Fibroblast of the aortic adventitia (primary cell): ENCODE measurements around the gene NDRG4. TPM values are rescaled to one million over a fixed set of nuclear protein-coding genes. Genes with fewer than 3 reads are reported as not detected.

Experiments used
- DNase-seq: peaks from one replicate; pipeline ENCODE4 v3.0.0-alpha.2; 2010; ENCODE audit warnings: low read depth
- H3K4me3 ChIP-seq: 2 replicates; pipeline ENCODE4 v1.5.1; 2011; ENCODE audit warnings: low read depth, mild to moderate bottlenecking, control low read depth, low read length, moderate library complexity
- total RNA-seq: library from RNA; depleted of rRNA; stranded (reverse); fragments of >200 nt; gene quantifications from 2 replicates; pipeline ENCODE4 v1.2.3, GENCODE V29; 2012; ENCODE audit warnings: low replicate concordance
- TF ChIP-seq, protein P1 (sequence below): IDR thresholded peaks from 2 replicates; pipeline ENCODE4 v1.5.1; 2011; ENCODE audit warnings: mild to moderate bottlenecking, low read length, control low read depth, inconsistent platforms; ENCODE audit not compliant: insufficient read depth

NDRG4 gene
- total RNA-seq, 1 donor = 5.2 TPM

DNA sequence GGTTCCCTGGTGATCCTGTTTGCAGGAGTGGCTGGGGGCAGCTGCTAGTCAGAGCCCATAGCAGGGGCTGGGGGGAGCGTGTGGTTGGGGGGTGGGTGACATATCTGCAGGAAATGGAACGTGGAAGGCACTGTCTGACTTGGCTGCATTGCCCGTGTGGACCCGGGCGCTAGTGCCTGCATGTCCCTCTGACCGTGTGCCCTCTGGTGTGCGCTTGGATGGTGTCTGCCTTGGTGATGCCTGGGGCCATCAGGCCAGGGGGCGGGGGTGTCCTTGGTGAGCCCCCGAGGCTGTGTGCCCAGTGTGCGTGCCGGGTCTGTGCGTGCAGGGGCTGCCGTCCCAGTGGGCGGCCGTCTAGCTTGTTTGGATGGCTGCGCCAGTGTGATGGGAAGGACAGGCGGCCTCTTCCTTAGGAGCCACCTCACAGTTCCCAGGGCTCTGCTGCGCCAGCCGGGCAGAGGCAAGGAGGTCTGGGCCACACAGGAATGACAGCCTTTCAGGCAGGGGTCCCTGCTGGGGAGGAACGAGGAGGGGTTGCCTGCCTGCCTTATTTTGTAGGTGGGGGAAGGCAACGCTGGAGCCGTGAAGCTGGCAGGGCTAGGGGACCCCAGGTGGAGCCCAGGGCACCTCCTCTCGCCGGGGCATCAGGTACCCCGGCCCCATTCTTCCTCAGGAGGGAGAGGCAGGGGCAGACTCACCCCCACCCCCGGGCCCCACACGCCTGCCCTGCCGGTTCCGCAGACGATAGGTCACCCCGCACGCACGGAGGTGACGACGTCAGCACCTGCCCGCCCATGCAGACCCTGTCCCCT is 693 bp downstream of the NDRG4 start:
- DNase-seq = no peak
- peak overlapping the region; percentile 58 for H3K4me3 ChIP-seq
- TF ChIP-seq, protein P1, sequence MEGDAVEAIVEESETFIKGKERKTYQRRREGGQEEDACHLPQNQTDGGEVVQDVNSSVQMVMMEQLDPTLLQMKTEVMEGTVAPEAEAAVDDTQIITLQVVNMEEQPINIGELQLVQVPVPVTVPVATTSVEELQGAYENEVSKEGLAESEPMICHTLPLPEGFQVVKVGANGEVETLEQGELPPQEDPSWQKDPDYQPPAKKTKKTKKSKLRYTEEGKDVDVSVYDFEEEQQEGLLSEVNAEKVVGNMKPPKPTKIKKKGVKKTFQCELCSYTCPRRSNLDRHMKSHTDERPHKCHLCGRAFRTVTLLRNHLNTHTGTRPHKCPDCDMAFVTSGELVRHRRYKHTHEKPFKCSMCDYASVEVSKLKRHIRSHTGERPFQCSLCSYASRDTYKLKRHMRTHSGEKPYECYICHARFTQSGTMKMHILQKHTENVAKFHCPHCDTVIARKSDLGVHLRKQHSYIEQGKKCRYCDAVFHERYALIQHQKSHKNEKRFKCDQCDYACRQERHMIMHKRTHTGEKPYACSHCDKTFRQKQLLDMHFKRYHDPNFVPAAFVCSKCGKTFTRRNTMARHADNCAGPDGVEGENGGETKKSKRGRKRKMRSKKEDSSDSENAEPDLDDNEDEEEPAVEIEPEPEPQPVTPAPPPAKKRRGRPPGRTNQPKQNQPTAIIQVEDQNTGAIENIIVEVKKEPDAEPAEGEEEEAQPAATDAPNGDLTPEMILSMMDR = no peak

DNA sequence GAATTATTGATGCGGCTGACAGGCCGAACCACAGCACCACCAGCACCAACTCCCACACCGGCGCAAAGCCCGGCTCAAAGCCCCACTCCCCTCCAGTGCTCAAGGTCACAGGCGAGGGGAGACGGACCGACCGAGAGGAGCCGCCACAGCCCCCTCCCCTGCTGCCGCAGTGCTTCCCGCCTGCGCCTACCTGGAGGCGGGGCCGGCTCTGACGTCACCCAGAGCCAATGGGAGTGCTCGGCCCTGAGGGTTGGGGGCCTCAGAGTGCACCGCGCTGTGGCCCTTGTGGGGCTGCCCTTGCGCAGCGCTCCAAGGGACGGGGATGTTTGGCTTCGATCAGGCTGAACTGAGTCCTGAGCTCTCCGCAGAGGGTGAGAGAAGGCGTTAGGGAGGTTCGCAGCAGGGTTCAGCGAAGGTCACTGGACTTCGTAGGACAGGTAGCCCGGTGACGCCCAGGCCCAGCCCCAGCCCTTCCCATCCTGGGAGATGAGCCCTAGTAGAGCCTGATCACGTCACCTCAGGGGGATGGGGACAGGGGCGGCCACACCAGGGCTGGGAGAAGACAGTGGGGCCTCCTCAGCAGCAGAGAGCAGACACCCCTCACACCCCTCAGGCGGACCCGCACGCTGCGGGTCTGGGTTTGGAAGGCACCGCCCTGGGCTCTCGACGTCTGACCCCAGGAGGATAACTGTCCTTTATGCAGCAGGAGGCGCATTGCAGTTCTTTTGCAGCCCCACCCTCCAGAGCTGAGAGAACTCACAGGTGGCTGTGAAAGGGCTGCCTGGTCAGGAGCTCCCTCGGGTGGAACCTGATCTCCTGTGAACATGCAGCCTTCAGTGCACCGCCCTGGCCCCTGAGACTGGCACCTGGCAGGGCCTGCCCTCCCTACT is 1.5 kb downstream of the NDRG4 start:
- DNase-seq = no peak
- TF ChIP-seq, protein P1 = no peak
- H3K4me3 ChIP-seq = peak overlapping the region; percentile 58

DNA sequence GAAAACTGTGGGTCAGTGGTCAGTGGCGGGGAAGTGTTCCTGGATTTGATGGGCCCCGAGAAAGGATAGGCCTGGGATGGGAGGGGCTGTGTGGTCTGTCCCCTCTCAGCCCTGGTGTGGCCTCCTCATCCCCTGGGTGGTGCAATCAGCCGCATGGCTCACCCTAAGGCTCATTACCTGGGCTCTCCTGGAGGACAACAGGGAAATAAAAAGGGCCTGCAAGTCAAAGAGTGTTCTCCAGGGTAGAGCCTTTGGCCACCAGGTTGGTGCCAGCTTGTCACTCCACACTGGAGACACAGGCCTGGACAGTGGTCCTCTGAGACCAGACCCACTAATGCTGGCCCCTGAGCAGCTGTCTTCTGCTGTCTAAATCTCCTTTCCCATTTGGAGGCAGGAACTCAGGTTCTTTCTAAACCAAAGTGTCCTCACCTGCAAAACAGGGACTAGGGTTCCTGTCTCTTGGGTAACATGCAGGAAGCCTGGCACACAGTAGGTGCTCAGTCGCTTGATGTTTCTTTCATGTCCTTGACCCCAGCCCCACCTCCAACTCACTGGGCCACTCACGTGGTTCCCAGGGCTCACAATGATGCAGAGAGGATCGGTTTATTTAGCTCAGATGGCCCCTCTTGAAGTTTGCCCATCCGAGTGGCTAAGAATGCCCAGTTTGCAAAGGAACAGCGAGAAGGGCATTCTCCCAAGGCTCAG is 2.4 kb downstream of the NDRG4 start:
- DNase-seq = no peak
- TF ChIP-seq, protein P1 = no peak
- no peak overlapping the region for H3K4me3 ChIP-seq

DNA sequence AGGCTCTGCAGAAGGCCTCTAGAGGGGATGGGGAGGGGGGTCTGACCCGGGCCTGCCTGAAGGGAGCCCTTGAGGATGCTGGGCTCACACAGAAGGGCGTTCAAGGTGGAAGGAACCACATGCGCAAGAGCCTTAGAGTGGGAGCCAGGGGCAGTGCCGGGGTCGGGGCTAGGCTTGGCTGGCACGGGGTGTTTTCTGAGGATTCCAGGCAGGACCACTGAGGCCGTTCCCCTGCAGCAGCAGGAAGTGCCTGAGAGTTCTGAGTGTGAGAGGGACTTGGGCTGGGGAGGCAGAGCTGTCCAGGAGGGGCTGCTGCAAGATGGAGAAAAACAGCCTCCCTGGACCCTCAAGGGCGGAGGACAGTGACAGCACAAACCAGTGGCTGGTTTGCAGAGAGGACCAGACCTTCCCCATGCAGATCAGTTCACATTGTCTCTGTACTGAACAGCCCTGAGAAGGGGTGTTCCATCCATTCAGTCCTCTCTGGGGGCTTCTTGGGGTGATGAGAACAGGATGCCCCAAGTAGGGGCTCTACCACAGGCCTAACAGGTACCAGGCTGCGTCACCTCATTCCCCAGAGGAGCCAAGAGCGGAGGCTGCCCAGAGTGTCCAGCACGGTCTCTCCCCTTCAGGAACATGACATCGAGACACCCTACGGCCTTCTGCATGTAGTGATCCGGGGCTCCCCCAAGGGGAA is 3.4 kb downstream of the NDRG4 start:
- no peak for DNase-seq
- H3K4me3 ChIP-seq = no peak overlapping the region

DNA sequence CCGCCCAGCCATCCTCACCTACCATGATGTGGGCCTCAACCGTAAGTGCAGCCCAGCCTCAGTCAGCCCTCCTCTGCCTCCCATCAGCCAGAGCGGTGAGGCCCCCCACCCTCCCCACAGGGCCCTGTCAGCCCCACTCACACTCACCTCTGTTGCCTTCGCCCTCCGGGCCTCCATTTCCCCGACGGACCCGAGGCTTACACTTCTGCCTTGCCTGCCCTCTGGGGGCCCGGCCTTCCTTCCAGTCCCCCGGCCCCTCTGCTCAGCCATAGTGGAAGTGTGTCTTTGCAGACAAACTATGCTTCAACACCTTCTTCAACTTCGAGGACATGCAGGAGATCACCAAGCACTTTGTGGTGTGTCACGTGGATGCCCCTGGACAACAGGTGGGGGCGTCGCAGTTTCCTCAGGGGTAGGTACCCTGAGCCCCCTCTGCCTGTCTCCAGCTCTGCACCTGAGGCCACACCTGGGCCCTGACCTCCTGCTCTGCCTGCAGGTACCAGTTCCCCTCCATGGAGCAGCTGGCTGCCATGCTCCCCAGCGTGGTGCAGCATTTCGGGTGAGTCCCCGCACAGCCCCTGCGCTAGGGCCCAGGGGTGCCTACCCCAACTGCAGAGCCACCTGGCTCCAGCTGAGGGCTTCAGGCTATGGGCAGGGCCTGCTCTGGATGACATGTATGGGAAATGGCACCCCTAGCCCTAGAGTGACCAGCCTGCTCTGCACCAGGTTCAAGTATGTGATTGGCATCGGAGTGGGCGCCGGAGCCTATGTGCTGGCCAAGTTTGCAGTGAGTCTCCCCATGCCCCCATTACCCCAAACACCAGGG is 4.1 kb downstream of the NDRG4 start:
- no peak for DNase-seq
- TF ChIP-seq, protein P1 = no peak
- H3K4me3 ChIP-seq = no peak overlapping the region

More for the DNA sequence above, 3.4 kb downstream of the NDRG4 start:
- TF ChIP-seq, protein P1 = no peak
